HG03378 (cell line): ENCODE results near the gene PSMB5.

Experiments used
- ATAC-seq: cut with Tn5 transposase; IDR thresholded peaks from one replicate; pipeline ENCODE4 v1.9.1; 2021; ENCODE audit warnings: mild to moderate bottlenecking, moderate library complexity; ENCODE audit not compliant: unreplicated experiment

Gene PSMB5

GRCh38 chr14:23045419-23046357, 11.0 kb upstream of the PSMB5 start:
- ATAC-seq = no peak

GRCh38 chr14:23044840-23045239, 10.1 kb upstream of the PSMB5 start:
- no peak for ATAC-seq

- no peak for ATAC-seq
Observed at GRCh38 chr14:23043754-23044153, 9.1 kb upstream of the PSMB5 start.

GRCh38 chr14:23043145-23043544, 8.4 kb upstream of the PSMB5 start:
- ATAC-seq = no peak

GRCh38 chr14:23042162-23042965, 7.7 kb upstream of the PSMB5 start, which contains the start of gene PSMB11:
PSMB11 (plus strand) TSS chr14:23042212; CDS start chr14:23042226, 14 bp downstream.
- ATAC-seq = no peak

GRCh38 chr14:23041729-23042128, 7.0 kb upstream of the PSMB5 start:
- no peak for ATAC-seq

GRCh38 chr14:23040100-23040499, 5.4 kb upstream of the PSMB5 start:
- no peak for ATAC-seq

- no peak for ATAC-seq
Observed at GRCh38 chr14:23035303-23036144, 824 bp upstream of the PSMB5 start.

GRCh38 chr14:23033801-23034497, 751 bp downstream of the PSMB5 start:
- no peak for ATAC-seq

- no peak for ATAC-seq
Observed at GRCh38 chr14:23033251-23033727, 1.4 kb downstream of the PSMB5 start.

- no peak for ATAC-seq
Observed at GRCh38 chr14:23030936-23031335, 3.8 kb downstream of the PSMB5 start.

- no peak for ATAC-seq
Observed at GRCh38 chr14:23028799-23029198, 5.9 kb downstream of the PSMB5 start.

GRCh38 chr14:23025151-23025814, 9.4 kb downstream of the PSMB5 start:
- ATAC-seq = no peak

GRCh38 chr14:23024612-23025075, 10.1 kb downstream of the PSMB5 start:
- ATAC-seq = no peak

- ATAC-seq = no peak
Observed at GRCh38 chr14:23023795-23024152, 10.9 kb downstream of the PSMB5 start.

- ATAC-seq = no peak
Observed at GRCh38 chr14:23023022-23023794, 11.5 kb downstream of the PSMB5 start.

- ATAC-seq = no peak
Observed at GRCh38 chr14:23021889-23022442, 12.7 kb downstream of the PSMB5 start.

GRCh38 chr14:23021434-23021833, 13.3 kb downstream of the PSMB5 start:
- ATAC-seq = no peak
